Measurements from ENCODE around the gene ATRN.

The ATRN gene

DNA sequence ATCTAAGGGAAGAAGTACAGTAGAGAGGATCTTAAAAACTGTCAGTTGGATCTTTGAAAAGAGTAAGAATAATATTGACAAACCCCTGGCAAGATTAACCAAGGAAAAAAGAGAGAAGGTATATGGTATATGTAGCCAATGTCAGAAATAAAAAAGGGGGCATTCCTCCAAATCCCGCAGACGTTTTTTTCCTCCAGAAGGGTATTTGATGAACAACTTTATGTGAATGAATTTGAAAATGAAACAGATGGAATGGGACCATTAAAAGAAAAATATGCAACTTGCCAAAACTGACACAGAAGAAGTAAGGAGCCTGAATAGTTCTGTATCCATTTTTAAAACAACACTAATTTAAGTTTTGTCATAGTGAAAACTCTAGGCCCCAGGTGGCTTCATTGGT is 156.7 kb downstream of the ATRN start:
- H3K9ac ChIP-seq (ENCODE audit: insufficient read length, low read depth): no peak overlapping the region
- TF ChIP-seq YY1 (IDR thresholded peaks at IDR 0.05; ENCODE audit: insufficient read depth, insufficient read length) (no peak), ZNF274 (IDR thresholded peaks at IDR 0.05; ENCODE audit: low read depth, low read length) (no peak), SUZ12 (IDR thresholded peaks at IDR 0.05; ENCODE audit: extremely low read depth, insufficient read depth, insufficient read length) (no peak)
- no peak for DNase-seq (ENCODE audit: low read depth, low spot score)
- no peaks in the 10 kb centered on the region for H3K4me1 ChIP-seq (ENCODE audit: insufficient read depth, insufficient read length)
- H3K4me3 ChIP-seq (ENCODE audit: insufficient read length, low read depth): no peak overlapping the region
- no peaks in the 10 kb centered on the region for H3K27me3 ChIP-seq (ENCODE audit: insufficient read depth, insufficient read length)
- H3K36me3 ChIP-seq (ENCODE audit: insufficient read depth, insufficient read length, low read length): no peaks in the 10 kb centered on the region
- H3K9me3 ChIP-seq (ENCODE audit: insufficient read depth, low read length): no peaks in the 10 kb centered on the region

DNA sequence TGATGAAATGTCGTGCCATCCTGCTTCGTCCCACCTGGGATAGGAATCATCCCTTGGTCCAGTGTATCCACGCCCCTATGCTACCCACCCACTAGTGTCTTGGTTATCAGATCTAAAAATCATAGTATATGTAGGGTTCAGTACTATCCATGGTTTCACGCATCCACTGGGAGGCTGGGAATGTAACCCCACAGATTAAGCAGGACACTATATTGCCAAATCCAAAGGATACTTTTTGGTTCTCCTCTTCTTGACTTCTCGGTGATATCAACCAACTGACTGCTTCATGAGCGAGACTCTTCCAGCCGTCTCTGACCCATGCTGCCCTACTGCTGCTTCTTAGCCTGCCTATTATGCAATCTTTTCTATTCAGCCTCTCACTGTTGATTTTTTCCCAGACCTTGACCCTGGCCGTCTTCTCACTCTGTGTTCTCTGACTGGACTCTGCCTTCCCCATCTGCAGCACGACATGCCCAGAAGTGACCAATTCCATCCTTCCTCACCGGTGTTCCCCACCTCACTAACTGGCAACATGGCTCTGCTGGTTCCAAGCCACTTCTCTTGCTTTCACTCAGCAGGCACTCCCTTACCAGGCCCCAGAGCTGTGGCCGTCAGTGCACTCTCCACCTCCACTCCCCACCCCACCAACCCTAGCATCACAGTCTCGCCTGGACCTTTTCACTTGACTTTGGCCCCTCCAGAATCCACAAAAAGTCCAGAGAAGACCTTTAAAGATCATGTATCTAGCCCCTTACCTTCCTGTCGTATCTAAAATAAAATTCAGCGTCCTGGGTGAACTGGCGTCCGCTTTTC is 157.9 kb downstream of the ATRN start:
- no peak for TF ChIP-seq ZNF274 (IDR thresholded peaks at IDR 0.05; ENCODE audit: low read depth, low read length)
- Histone ChIP-seq H3K4me3 (ENCODE audit: insufficient read length, low read depth) (no peak overlapping the region), H3K27me3 (ENCODE audit: insufficient read depth, insufficient read length) (no peaks in the 10 kb centered on the region), H3K9ac (ENCODE audit: insufficient read length, low read depth) (no peak overlapping the region), H3K9me3 (ENCODE audit: insufficient read depth, low read length) (no peaks in the 10 kb centered on the region), H3K4me1 (ENCODE audit: insufficient read depth, insufficient read length) (no peaks in the 10 kb centered on the region), H3K36me3 (ENCODE audit: insufficient read depth, insufficient read length, low read length) (no peaks in the 10 kb centered on the region)
- DNase-seq (ENCODE audit: low read depth, low spot score): no peak

- no peaks in the 10 kb centered on the region for H3K9me3 ChIP-seq (ENCODE audit: insufficient read depth, low read length)
- no peaks in the 10 kb centered on the region for H3K27me3 ChIP-seq (ENCODE audit: insufficient read depth, insufficient read length)
- H3K9ac ChIP-seq (ENCODE audit: insufficient read length, low read depth): no peak overlapping the region
- no peak overlapping the region for H3K4me3 ChIP-seq (ENCODE audit: insufficient read length, low read depth)
- no peaks in the 10 kb centered on the region for H3K36me3 ChIP-seq (ENCODE audit: insufficient read depth, insufficient read length, low read length)
- peaks cover 2% of the 10 kb centered on the region for H3K4me1 ChIP-seq (ENCODE audit: insufficient read depth, insufficient read length)
- no peak for TF ChIP-seq ZNF274 (IDR thresholded peaks at IDR 0.05; ENCODE audit: low read depth, low read length)
- no peak for TF ChIP-seq YY1 (IDR thresholded peaks at IDR 0.05; ENCODE audit: insufficient read depth, insufficient read length)
- peak; percentile 61 for DNase-seq (ENCODE audit: low read depth, low spot score)
Observed at GRCh38 chr20:3629893-3630292, 159.1 kb downstream of the ATRN start.

DNA sequence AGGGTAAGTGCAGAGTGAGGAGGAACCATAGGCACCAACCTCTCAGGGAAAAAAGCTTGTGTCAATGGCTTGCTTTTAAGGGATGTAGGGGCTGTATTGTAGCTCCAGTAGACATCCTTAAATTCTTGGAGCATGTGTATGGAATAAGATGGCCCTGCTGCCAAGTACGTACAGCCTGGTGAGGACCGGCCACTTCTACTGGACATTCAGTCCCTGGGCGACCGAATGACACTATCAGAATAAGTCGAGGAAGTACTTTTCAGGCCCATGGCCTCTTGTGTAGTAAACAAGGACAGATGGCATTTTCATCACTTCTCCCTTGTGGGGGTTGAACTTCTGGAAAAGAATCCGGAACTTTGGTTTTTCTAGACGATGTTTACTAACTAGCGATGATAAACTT is 159.6 kb downstream of the ATRN start:
- TF ChIP-seq ZNF274 (IDR thresholded peaks at IDR 0.05; ENCODE audit: low read depth, low read length) (no peak), YY1 (IDR thresholded peaks at IDR 0.05; ENCODE audit: insufficient read depth, insufficient read length) (no peak), SUZ12 (IDR thresholded peaks at IDR 0.05; ENCODE audit: extremely low read depth, insufficient read depth, insufficient read length) (no peak)
- H3K9ac ChIP-seq (ENCODE audit: insufficient read length, low read depth): no peak overlapping the region
- H3K4me1 ChIP-seq (ENCODE audit: insufficient read depth, insufficient read length): peaks cover 2% of the 10 kb centered on the region
- H3K27me3 ChIP-seq (ENCODE audit: insufficient read depth, insufficient read length): no peaks in the 10 kb centered on the region
- no peak overlapping the region for H3K4me3 ChIP-seq (ENCODE audit: insufficient read length, low read depth)
- no peak for DNase-seq (ENCODE audit: low read depth, low spot score)
- H3K36me3 ChIP-seq (ENCODE audit: insufficient read depth, insufficient read length, low read length): no peaks in the 10 kb centered on the region
- H3K9me3 ChIP-seq (ENCODE audit: insufficient read depth, low read length): no peaks in the 10 kb centered on the region

GRCh38 chr20:3631534-3631933 is 160.7 kb downstream of the ATRN start:
- no peak for TF ChIP-seq YY1 (IDR thresholded peaks at IDR 0.05; ENCODE audit: insufficient read depth, insufficient read length)
- no peak for TF ChIP-seq ZNF274 (IDR thresholded peaks at IDR 0.05; ENCODE audit: low read depth, low read length)
- TF ChIP-seq SUZ12 (IDR thresholded peaks at IDR 0.05; ENCODE audit: extremely low read depth, insufficient read depth, insufficient read length): no peak

DNA sequence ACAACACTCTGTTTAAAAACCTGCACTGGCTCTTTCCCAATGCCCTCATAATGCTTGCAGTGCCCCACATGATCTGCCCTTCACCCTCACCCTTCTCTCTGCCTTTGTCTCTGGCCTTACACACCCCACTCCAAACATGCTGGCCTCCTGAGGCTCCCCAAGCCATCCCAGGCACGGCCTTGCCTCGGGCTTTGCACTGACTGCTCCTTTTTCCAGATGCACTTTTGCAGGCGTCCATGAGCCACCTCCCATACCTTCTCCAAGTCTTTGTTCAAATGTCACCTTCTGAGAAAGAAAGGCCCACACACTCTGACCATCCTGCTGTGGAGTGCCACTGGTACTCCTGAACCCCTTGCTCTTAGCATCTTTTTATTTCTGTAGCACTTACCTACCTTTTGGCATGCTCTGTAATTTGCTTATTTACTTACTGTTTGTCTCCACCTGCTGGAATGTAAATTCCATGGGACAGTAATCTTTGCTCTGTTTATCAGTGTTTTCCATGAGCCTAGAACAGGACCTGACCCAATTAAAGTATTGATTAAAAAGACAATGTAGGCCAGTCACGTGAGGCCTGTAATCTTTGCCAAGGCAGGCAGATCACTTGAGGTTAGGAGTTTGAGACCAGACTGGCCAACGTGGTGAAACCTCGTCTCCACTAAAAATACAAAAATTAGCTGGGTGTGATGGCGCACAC is 161.6 kb downstream of the ATRN start:
- Histone ChIP-seq H3K27me3 (ENCODE audit: insufficient read depth, insufficient read length) (no peaks in the 10 kb centered on the region), H3K9me3 (ENCODE audit: insufficient read depth, low read length) (no peaks in the 10 kb centered on the region), H3K36me3 (ENCODE audit: insufficient read depth, insufficient read length, low read length) (no peaks in the 10 kb centered on the region), H3K4me3 (ENCODE audit: insufficient read length, low read depth) (no peak overlapping the region), H3K9ac (ENCODE audit: insufficient read length, low read depth) (no peak overlapping the region), H3K4me1 (ENCODE audit: insufficient read depth, insufficient read length) (peaks cover 2% of the 10 kb centered on the region)
- DNase-seq (ENCODE audit: low read depth, low spot score): no peak
- TF ChIP-seq YY1 (IDR thresholded peaks at IDR 0.05; ENCODE audit: insufficient read depth, insufficient read length) (no peak), ZNF274 (IDR thresholded peaks at IDR 0.05; ENCODE audit: low read depth, low read length) (no peak), SUZ12 (IDR thresholded peaks at IDR 0.05; ENCODE audit: extremely low read depth, insufficient read depth, insufficient read length) (no peak)

More at GRCh38 chr20:3631534-3631933, 160.7 kb downstream of the ATRN start:
- DNase-seq (ENCODE audit: low read depth, low spot score): no peak
- Histone ChIP-seq H3K27me3 (ENCODE audit: insufficient read depth, insufficient read length) (no peaks in the 10 kb centered on the region), H3K9ac (ENCODE audit: insufficient read length, low read depth) (no peak overlapping the region), H3K4me3 (ENCODE audit: insufficient read length, low read depth) (no peak overlapping the region), H3K9me3 (ENCODE audit: insufficient read depth, low read length) (no peaks in the 10 kb centered on the region), H3K36me3 (ENCODE audit: insufficient read depth, insufficient read length, low read length) (no peaks in the 10 kb centered on the region), H3K4me1 (ENCODE audit: insufficient read depth, insufficient read length) (peaks cover 2% of the 10 kb centered on the region)

- Histone ChIP-seq H3K36me3 (ENCODE audit: insufficient read depth, insufficient read length, low read length) (no peaks in the 10 kb centered on the region), H3K9ac (ENCODE audit: insufficient read length, low read depth) (no peak overlapping the region), H3K4me1 (ENCODE audit: insufficient read depth, insufficient read length) (peaks cover 2% of the 10 kb centered on the region), H3K27me3 (ENCODE audit: insufficient read depth, insufficient read length) (no peaks in the 10 kb centered on the region), H3K4me3 (ENCODE audit: insufficient read length, low read depth) (no peak overlapping the region), H3K9me3 (ENCODE audit: insufficient read depth, low read length) (no peaks in the 10 kb centered on the region)
- no peak for TF ChIP-seq SUZ12 (IDR thresholded peaks at IDR 0.05; ENCODE audit: extremely low read depth, insufficient read depth, insufficient read length)
- DNase-seq (ENCODE audit: low read depth, low spot score): no peak
Observed at GRCh38 chr20:3633913-3634478, 163.2 kb downstream of the ATRN start.
